Measurements from ENCODE around the gene RUBCNL.

DNA sequence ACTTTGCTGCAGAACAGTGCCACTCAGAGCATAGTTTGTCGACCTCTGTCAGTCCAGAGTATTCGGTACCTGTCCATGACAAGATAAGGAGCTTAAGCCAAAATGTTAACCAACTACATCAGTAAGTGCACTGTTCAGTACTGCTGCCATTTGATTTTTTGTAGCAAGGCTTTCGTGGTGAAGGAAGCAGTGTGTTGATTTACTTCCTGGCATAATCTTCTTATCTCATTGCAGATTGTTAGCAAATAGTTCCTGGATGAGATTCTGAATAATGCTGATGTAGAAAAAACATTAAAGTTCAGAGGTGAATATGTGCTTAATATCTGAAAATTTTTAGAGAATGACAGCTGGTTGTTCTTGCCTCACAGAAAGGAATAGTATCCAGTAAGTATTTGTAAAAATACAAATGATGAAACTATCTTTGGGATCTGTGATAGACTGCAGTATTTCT, 89.7 kb downstream of the RUBCNL start:
- TF ChIP-seq CBX8 (IDR thresholded peaks at IDR 0.05; ENCODE audit: borderline replicate concordance, low read depth, low read length) (no peak), CTCF (IDR thresholded peaks at IDR 0.05; ENCODE audit: control extremely low read depth in 1 of 3, insufficient read depth in 1 of 3, low read depth in 1 of 3, low read length in 3 of 3) (no peak), POLR2AphosphoS5 (IDR thresholded peaks at IDR 0.05; ENCODE audit: low read depth, low read length) (no peak), RNF2 (IDR thresholded peaks at IDR 0.05; ENCODE audit: borderline replicate concordance, low read depth, low read length, missing control alignments, poor library complexity, severe bottlenecking) (no peak), SIX5 (IDR thresholded peaks at IDR 0.05; ENCODE audit: low read depth, low read length) (no peak), POLR2A (IDR thresholded peaks at IDR 0.05; ENCODE audit: control extremely low read depth in 1 of 2, low read depth in 2 of 2, low read length in 2 of 2) (no peak), EP300 (IDR thresholded peaks at IDR 0.05; ENCODE audit: borderline replicate concordance in 1 of 2, low read depth in 2 of 2, low read length in 2 of 2) (no peak)

Measured in H1 (cell line).